Ectodermal cell (in vitro differentiated cells): ENCODE results near the gene PDCD5.
"Not testable (repeated sequence)": the region's sequence is repeated elsewhere in the genome, so short reads cannot be mapped to it uniquely, and the experiment has no call there.

Experiments
- H3K27ac ChIP-seq: 2 replicates; pipeline ENCODE4 v1.7.0; 2013; ENCODE audit warnings: mild to moderate bottlenecking, low read depth, low read length; ENCODE audit not compliant: insufficient read depth, poor library complexity, severe bottlenecking
- H3K27me3 ChIP-seq: 2 replicates; pipeline ENCODE4 v1.7.0; 2013; ENCODE audit warnings: mild to moderate bottlenecking, low read length; ENCODE audit not compliant: insufficient read depth, control insufficient read depth, poor library complexity, severe bottlenecking
- H3K36me3 ChIP-seq: one replicate; pipeline ENCODE4 v1.7.0; 2013; ENCODE audit warnings: low read length; ENCODE audit not compliant: control insufficient read depth, insufficient read depth
- H3K4me1 ChIP-seq: one replicate; pipeline ENCODE4 v1.7.0; 2013; ENCODE audit warnings: low read length; ENCODE audit not compliant: control insufficient read depth, insufficient read depth
- H3K4me3 ChIP-seq: 2 replicates; pipeline ENCODE4 v1.7.0; 2013; ENCODE audit warnings: low read depth, low read length, control low read depth; ENCODE audit not compliant: insufficient read depth
- H3K9me3 ChIP-seq: 2 replicates; pipeline ENCODE4 v1.7.0; 2013; ENCODE audit warnings: mild to moderate bottlenecking, low read length, moderate library complexity; ENCODE audit not compliant: control insufficient read depth
- WGBS, 2 experiments: methylation state at CpG; one replicate each; pipeline ENCODE4 v1.1.7; 2013; ENCODE audit warnings: missing lambda C conversion rate in 2 of 2; 5-methylcytosine and 5-hydroxymethylcytosine counted together

Gene PDCD5

DNA sequence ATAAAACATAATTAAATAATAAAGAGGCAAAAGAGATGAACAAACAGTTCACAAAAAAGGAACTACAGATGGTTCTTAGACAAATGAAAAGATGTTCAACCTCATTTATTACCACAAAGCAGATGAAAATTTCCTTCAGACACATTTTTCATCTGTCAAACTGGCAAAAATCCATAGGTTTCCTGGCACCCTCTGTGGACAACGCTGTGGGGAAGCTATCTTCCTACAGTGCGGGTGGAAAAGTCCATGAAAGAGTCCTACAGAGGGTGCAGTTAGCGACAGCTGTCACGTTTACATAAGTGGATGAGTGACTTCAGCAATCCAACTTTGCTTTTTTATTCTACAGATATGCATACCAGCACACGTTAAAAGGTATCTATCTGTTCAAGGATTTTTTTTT lies 30.3 kb upstream of the PDCD5 start:
- Histone ChIP-seq H3K27me3 (no peaks in the 10 kb centered on the region), H3K36me3 (no peaks in the 10 kb centered on the region), H3K9me3 (no peaks in the 10 kb centered on the region), H3K4me1 (no peaks in the 10 kb centered on the region), H3K27ac (no peak overlapping the region), H3K4me3 (no peak overlapping the region)
- 86 to 90% methylated on average over 5 of the region's 5 CpGs for WGBS, 2 experiments

DNA sequence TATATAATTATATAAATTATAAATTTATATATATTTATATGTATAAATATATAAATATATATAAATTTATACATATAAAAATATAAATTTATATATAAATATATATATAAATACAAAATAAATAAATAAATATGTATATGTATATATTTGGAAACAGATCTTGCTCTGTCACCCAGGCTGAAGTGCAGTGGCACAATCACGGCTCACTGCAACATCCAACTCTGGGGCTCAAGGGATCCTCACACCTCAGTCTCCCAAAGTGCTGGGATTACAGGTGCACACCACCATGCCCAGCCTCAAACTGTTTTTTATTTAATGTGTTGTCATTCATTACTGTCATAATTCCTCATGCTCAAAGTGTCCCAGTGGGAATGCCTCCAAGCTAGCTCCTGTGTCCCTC lies 25.2 kb upstream of the PDCD5 start:
- 100% methylated on average over 1 of the region's 1 CpG for WGBS, 2 experiments
- H3K4me1 ChIP-seq, result no peaks in the 10 kb centered on the region

DNA sequence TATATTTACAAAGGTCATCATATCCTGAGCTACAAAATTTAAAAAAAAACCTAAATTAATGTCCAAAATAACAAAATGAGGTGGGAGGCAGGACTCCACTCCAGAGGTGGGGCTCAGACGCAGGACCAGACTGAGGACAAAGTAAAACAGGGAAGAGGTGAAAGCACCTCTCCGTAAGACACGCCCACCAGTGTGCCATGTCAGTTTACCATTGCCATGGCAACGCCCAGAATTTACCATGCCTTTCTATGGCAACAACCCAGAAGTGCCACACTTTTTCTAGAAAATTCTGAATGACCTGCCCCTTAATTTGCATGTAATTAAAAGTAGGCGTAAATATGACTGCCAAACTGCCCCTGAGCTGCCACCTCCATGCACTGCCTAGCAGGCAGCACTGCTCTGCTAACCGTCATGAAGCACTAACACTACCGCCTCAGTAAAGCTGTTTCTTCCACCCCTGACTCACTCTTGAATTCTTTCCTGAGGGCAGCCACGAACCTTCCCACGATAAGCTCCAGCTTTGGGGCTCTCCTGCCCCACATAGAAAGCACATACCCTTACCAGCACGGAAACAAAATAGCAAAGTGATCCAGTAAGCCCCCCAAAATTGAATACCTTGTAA lies 22.3 kb upstream of the PDCD5 start:
- Histone ChIP-seq H3K4me1 (no peaks in the 10 kb centered on the region), H3K9me3 (no peaks in the 10 kb centered on the region), H3K27me3 (no peaks in the 10 kb centered on the region), H3K4me3 (no peak overlapping the region), H3K27ac (no peak overlapping the region), H3K36me3 (no peaks in the 10 kb centered on the region)
- 75% methylated on average over 10 of the region's 10 CpGs for WGBS, 2 experiments

More for the DNA sequence above, 25.2 kb upstream of the PDCD5 start:
- Histone ChIP-seq H3K9me3 (no peaks in the 10 kb centered on the region), H3K27me3 (no peaks in the 10 kb centered on the region), H3K36me3 (no peaks in the 10 kb centered on the region), H3K27ac (no peak overlapping the region), H3K4me3 (no peak overlapping the region)

DNA sequence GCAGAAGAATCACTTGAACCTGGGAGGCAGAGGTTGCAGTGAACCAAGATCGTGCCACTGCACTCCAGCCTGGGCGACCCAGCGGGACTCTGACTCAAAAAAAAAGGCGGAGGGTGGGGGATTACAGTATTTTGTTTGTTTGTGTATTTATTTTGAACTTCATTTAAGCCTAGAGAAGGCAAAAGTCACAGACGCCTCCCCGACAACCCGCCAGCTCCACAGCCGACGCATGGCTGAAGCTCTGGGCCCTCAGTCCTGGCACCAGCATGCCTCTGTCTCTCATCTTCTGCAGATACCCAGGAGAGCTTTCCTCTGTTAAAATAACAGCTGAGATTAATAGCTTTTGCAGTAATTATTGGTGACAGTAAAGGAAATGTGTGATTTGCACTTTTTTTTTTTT lies 17.2 kb upstream of the PDCD5 start:
- Histone ChIP-seq H3K9me3 (no peaks in the 10 kb centered on the region), H3K27ac (no peak overlapping the region), H3K36me3 (no peaks in the 10 kb centered on the region), H3K4me3 (no peak overlapping the region), H3K27me3 (no peaks in the 10 kb centered on the region), H3K4me1 (no peaks in the 10 kb centered on the region)
- 92% methylated on average over 9 of the region's 9 CpGs for WGBS, 2 experiments

DNA sequence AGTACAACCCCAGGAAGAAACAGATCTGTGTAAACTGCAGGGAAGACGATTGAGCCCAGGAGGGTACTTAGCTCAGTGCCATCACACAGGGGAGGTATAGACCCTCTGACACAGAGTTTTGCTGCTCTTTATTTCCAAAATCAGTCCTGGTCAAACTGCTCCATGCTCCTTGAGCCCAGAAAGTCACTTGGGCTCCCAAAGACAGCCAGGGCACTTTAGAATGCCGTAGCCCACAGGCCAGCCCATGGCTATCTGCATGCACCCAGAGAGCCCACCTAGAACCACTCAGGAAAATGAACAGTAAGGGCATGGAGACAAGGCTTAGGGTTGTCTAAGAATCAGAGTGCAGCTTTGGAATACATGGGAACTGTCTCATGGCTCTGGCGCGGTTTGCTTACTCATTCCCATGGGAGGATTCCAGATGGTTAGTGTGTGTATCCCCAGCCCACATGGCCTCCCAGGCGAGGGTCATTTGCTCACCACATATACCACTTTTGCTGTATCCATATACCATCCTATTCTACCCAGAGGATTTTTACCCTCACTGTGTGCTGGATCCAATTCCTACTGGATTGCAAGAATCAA lies 14.7 kb upstream of the PDCD5 start:
- WGBS, 2 experiments, result 93 to 94% methylated on average over 5 of the region's 5 CpGs

DNA sequence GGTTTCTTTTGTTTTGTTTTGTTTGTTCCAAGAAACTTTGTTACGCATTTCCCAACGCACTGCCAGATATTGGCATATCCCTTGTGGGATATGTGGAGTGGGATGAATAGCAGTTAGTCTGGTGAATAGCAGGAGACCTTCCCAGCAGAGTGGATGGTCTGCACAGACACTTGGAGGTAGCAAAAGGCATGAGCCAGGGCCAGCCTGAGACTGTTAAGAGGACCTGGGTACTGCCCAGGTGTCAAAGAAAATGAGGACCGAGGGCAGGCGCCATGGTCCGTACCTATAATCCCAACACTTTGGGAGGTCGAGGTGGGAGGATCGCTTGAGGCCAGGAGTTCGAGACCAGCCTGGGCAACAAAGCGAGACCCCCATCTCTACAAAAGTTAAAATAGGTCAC lies 13.5 kb upstream of the PDCD5 start:
- H3K4me1 ChIP-seq, result no peaks in the 10 kb centered on the region
- H3K4me3 ChIP-seq, result no peak overlapping the region
- H3K9me3 ChIP-seq, result no peaks in the 10 kb centered on the region
- no peak overlapping the region for H3K27ac ChIP-seq
- 90% methylated on average over 9 of the region's 9 CpGs for WGBS, 2 experiments
- no peaks in the 10 kb centered on the region for H3K27me3 ChIP-seq
- no peaks in the 10 kb centered on the region for H3K36me3 ChIP-seq

More for the DNA sequence above, 14.7 kb upstream of the PDCD5 start:
- Histone ChIP-seq H3K36me3 (no peaks in the 10 kb centered on the region), H3K4me3 (no peak overlapping the region), H3K27ac (no peak overlapping the region), H3K9me3 (no peaks in the 10 kb centered on the region), H3K4me1 (no peaks in the 10 kb centered on the region), H3K27me3 (no peaks in the 10 kb centered on the region)

DNA sequence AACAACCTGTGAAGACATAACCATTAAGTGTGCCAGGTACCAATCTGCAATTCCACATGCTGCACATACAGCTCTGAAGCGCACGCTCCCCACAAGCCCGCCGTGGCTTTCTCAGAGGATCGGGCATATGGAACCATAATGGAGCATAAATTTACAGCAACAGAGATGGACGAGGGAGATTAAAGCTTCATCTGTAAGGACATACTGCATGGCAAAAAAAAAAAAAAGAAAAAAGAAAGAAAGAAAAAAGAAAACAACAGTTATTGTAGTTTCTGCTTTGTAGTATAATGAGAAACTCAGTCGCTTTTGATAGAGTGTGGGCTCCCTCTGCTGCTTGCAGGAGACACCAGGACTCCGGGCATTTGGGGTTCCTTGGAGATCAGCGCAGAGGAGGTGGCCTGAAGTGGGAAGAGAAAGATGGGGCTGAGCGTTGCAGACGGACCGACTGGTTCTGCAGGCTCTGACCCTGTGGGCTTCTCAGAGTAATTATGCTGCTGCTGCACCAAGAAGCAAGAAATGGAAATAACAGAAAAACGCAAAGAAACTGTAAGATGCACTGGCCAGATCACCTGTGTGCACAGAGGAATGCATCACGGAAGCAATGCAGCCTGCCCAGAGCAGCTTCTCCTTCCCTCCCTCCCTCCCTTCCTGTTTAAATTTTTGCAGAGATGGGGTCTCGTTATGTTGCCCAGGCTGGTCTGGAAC lies 10.8 kb upstream of the PDCD5 start:
- no peaks in the 10 kb centered on the region for H3K9me3 ChIP-seq
- 61% methylated on average over 15 of the region's 15 CpGs for WGBS, 2 experiments
- H3K4me1 ChIP-seq, result no peaks in the 10 kb centered on the region
- H3K27ac ChIP-seq, result no peak overlapping the region
- no peaks in the 10 kb centered on the region for H3K36me3 ChIP-seq
- no peak overlapping the region for H3K4me3 ChIP-seq
- H3K27me3 ChIP-seq, result no peaks in the 10 kb centered on the region

DNA sequence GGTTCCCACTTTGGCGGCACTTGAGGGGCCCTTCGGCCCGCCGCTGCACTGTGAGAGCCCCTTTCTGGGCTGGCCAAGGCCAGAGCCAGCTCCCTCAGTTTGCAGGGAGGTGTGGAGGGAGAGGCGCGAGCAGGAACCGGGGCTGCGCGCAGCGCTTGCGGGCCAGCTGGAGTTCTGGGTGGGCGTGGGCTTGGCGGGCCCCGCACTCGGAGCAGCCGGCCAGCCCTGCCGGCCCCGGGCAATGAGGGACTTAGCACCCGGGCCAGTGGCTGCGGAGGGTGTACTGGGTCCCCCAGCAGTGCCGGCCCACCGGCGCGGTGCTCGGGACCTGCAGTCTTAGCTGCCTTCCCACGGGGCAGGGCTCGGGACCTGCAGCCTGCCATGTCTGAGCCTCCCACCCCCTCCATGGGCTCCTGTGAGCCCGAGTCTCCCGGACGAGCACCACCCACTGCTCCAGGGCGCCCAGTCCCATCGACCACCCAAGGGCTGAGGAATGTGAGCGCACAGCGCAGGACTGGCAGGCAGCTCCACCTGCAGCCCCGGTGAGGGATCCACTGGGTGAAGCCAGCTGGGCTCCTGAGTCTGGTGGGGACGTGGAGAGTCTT lies 9.4 kb upstream of the PDCD5 start:
- H3K4me1 ChIP-seq, H3K4me3 ChIP-seq, H3K27ac ChIP-seq, H3K9me3 ChIP-seq, H3K36me3 ChIP-seq, H3K27me3 ChIP-seq: not testable (repeated sequence)
- 97% methylated on average over 20 to 25 of the region's 36 CpGs for WGBS, 2 experiments

DNA sequence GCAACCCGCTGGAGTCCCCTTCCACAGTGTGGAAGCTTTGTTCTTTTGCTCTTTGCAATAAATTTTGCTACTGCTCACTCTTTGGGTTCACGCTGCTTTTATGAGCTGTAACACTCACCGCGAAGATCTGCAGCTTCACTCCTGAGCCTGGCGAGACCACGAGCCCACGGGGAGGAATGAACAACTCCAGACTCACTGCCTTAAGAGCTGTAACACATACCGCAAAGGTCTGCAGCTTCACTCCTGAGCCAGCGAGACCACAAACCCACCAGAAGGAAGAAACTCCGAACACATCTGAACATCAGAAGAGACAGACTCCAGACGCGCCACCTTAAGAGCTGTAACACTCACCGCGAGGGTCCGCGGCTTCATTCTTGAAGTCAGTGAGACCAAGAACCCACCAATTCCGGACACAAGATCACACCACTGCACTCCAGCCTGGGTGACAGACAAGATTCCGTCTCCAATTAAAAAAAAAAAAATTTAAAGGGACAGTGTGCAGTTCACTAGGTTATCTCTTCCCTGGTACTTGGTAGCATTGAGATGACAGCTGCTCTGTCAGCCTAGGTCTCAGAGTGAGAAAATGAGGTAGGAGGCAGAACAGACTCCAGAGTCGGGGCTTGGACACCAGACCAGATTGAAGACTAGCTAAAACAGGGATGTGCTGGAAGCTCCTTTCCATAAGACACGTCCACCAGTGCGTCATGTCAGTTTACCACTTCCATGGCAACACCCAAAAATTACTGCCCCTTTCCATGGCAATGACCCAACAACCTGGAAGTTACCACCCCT lies 8.1 kb upstream of the PDCD5 start:
- H3K4me3 ChIP-seq, H3K36me3 ChIP-seq, H3K9me3 ChIP-seq, H3K4me1 ChIP-seq, H3K27me3 ChIP-seq, H3K27ac ChIP-seq: not testable (repeated sequence)
- 92% methylated on average over 18 to 19 of the region's 21 CpGs for WGBS, 2 experiments

DNA sequence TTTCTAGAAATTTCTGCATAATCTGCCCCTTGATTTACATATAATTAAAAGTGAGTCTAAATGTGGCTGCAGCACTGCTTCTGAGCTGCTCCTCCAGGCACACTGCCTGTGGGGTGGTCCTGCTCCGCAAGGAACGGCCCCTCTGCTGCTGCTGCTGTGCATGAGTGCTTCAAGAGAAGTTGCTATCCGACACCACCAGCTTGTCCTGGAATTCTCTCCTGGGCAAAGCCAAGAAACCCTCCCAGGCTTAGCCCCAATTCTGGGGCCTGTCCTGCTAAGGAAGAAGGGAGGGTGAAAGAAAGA lies 7.5 kb upstream of the PDCD5 start:
- 79% methylated on average over 3 of the region's 3 CpGs for WGBS, 2 experiments
- Histone ChIP-seq H3K4me3 (no peak overlapping the region), H3K36me3 (no peaks in the 10 kb centered on the region)

More for the DNA sequence above, 7.5 kb upstream of the PDCD5 start:
- no peak overlapping the region for H3K27ac ChIP-seq
- no peaks in the 10 kb centered on the region for H3K4me1 ChIP-seq
- H3K27me3 ChIP-seq, result peaks cover 4% of the 10 kb centered on the region
- no peaks in the 10 kb centered on the region for H3K9me3 ChIP-seq
